ENCODE measurements around the gene AP5S1.

GRCh38 chr20:3803854-3804253 is 16.5 kb upstream of the AP5S1 start:
- TF ChIP-seq, protein P1, sequence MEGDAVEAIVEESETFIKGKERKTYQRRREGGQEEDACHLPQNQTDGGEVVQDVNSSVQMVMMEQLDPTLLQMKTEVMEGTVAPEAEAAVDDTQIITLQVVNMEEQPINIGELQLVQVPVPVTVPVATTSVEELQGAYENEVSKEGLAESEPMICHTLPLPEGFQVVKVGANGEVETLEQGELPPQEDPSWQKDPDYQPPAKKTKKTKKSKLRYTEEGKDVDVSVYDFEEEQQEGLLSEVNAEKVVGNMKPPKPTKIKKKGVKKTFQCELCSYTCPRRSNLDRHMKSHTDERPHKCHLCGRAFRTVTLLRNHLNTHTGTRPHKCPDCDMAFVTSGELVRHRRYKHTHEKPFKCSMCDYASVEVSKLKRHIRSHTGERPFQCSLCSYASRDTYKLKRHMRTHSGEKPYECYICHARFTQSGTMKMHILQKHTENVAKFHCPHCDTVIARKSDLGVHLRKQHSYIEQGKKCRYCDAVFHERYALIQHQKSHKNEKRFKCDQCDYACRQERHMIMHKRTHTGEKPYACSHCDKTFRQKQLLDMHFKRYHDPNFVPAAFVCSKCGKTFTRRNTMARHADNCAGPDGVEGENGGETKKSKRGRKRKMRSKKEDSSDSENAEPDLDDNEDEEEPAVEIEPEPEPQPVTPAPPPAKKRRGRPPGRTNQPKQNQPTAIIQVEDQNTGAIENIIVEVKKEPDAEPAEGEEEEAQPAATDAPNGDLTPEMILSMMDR (IDR thresholded peaks at IDR 0.05): no peak
- no peak for TF ChIP-seq POLR2A (IDR thresholded peaks at IDR 0.05)

Measured in uterus (tissue), 2 donors.